EL (cell line): ENCODE data around the gene UGT3A2.

Experiments used
- DNase-seq: peaks from one replicate; pipeline ENCODE4 v3.0.0-alpha.2; 2016

UGT3A2 gene

GRCh38 chr5:36066540-36067210, at the start of gene UGT3A2:
Gene UGT3A2, minus strand, starts transcription at chr5:36066882. Its CDS starts 93 bp downstream, at chr5:36066789.
- DNase-seq: no peak

- DNase-seq: no peak
Observed at GRCh38 chr5:36111238-36111637, 44.6 kb upstream of the UGT3A2 start.

- DNase-seq: peak; percentile 14
Observed at GRCh38 chr5:36108758-36109460, 42.2 kb upstream of the UGT3A2 start.

DNA sequence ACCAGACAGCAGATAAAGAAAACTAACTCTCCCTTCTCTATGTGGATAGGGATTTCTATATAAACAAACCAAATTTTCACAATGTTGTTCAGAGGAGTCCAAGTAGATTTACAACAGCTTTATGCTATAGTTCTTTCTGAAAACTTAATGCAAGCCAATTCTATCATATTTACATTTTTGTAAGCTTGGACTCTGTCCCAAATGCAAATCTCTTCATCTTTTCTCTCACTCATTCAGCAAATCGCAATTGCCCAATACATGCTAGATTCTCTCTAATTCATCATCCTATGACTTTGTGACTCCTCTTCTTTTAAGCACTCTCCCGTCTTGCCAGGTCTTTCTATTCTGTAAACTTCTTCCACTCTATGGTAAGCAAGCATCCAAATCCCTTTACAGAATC, 39.1 kb upstream of the UGT3A2 start:
- DNase-seq: no peak

- DNase-seq: no peak
Observed at GRCh38 chr5:36099748-36100147, 33.1 kb upstream of the UGT3A2 start.

GRCh38 chr5:36096486-36096885, 29.8 kb upstream of the UGT3A2 start:
- DNase-seq: no peak

DNA sequence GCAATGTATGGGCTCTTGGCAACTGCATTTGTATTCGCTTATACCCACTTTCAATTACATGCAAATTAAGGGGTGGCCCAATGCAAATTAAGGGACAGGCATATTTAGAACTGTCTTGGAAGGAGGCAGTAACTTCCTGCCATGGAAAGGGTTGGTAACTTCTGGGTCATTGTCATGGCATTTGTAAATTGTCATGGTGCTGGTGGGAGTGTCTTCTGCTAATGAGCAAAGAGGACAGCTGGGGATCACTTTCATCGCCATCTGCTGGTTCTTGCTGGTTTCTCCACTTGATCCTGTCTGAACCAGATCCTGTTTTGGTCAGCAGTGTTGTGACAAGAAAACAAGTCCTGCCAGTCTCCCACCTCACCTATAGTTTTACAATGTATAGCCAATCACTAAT, 23.3 kb upstream of the UGT3A2 start:
- peak; percentile 48 for DNase-seq

DNA sequence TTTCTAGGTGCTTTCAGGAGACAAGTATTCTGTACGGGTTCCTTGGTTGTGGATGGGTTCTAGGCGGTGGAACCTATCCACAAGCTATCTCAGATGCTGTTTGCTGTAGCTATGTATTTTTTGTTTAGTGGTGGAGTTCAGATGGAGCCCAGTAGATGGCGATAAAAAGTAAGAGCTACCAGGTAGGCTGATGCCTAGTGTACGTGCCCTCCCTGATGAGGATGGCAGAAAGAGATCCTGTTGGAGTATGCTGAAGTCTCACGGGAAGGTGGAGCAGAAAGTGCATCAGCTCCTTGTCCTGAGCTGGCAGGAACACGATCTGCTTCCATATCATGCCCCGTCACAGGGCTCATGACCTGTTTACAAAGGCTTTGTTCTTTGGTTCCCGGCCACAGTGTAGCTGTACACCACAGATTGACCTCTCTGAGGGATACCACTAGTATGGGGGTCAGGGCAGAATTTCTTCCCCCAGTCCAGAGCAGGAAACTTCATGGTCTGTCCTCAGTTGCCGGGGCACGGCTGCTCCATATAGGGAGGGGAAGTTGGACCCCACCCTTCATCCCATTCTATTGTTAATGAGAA, 12.6 kb upstream of the UGT3A2 start:
- peak; percentile 63 for DNase-seq

DNA sequence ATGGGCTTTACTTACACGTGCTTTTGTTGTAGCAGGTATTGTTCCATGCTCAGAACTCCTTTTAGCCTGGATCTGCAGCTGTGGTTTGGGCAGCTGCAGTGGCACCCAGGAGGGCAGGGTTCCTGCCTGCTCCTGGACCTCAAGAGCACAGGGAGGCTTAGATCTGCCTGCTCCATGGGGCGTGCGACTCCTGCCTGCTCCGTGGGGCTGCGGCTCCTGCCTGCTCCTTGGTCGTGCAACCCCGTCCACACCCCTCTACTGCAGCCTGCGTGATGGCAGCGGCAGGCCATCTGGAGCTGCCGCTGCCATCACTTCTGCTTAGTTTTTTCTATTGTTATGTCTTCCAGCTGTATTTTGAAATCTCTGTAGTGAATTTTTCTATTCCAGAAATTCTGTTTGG, 11.7 kb upstream of the UGT3A2 start:
- no peak for DNase-seq

DNA sequence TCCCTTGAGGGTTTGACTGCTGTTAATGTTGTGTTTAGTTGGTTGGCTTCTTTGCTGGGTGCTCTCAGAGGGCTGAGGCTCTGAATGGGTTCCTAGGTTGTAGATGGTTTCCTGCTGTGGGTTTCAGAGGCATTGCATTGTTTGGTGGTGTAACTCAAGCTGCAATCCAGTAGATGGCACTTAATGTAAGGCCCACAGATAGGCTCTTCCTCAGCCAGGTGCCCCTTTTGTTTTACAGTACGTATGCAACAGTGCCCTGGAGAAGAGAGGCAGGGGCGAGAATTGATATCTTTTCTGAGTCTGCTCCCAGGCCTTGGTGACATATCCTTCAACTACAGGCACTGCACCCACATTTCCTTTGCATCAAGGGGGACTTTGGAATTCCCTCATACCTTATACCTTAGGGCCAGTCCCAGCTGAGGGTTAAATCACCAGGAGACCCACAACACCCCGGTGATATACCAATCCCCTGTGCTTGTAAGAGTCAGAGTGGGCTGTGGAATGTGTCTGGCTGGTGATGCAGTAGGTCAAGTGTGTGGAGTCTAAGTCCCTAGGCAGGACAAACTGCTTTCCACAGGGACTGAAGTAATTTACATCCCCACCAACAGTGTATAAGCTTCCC, 7.0 kb upstream of the UGT3A2 start:
- peak; percentile 13 for DNase-seq

GRCh38 chr5:36070687-36071571, 4.2 kb upstream of the UGT3A2 start:
- DNase-seq: no peak

GRCh38 chr5:36068751-36069281, 2.1 kb upstream of the UGT3A2 start:
- DNase-seq: no peak

GRCh38 chr5:36066001-36066539, 612 bp downstream of the UGT3A2 start:
- no peak for DNase-seq

DNA sequence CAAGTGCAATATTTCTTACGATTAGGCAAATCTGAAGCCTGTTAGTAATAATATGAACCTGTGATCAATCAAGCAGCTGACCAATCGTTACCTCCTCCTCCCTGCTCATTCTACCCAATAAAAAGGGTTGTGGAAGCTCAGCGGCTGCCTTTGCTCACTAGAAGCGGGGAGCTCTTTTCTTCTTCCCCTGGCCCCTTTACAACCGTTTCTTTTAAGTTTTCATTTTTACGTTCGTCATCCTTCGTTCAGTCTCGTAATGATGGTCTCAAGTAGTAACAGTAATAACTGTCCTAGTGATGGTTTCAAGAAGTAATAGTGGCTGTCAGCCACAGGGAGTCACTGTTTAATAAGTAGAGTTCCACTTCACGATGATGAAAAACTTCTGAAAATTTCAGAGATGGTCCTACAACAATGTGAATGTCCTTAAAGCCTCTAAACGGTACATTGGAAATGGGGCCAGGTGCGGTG, 6.2 kb downstream of the UGT3A2 start:
- DNase-seq: no peak

- peak; percentile 84 for DNase-seq
Observed at GRCh38 chr5:36059571-36060419, 6.9 kb downstream of the UGT3A2 start.

- no peak for DNase-seq
Observed at GRCh38 chr5:36058776-36059175, 7.9 kb downstream of the UGT3A2 start.

- no peak for DNase-seq
Observed at GRCh38 chr5:36057386-36057785, 9.3 kb downstream of the UGT3A2 start.

DNA sequence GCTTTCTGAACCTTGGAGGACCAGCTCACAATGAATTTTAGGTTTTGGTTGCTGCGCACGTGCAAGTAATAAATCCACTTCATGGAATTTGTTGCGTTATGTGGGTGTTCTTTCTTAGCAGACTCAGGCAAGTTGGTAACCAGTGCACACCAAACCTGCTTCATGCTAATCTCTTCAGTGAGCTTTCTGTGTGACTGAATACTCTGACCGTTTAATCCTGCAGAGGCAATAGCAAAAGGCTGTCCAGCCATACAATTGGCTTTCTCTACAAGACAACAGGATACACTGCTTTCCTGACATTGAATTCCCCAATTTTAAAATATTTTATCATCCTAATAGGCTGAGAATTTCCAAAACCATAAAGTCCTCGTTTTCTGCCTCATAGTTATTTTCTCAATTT, 10.3 kb downstream of the UGT3A2 start:
- no peak for DNase-seq

DNA sequence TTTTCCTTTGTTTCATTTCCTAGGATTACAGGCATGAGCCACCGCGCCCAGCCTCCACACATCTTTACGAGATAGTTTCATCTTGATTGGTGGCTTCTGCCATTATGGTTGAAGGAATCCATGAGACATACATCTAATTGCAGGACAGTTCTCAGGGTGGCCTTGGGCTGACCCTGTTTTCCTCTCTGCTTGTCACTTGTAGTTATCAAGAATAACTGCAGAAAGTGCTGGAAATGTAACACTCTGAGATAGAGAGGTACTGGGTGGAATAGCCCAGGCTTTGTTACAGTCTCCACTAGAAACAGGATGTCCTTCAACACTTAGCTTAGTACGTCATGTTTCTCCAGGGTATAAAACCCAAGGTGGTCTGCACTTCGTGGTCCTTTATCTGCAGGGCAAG, 10.7 kb downstream of the UGT3A2 start:
- DNase-seq: no peak

DNA sequence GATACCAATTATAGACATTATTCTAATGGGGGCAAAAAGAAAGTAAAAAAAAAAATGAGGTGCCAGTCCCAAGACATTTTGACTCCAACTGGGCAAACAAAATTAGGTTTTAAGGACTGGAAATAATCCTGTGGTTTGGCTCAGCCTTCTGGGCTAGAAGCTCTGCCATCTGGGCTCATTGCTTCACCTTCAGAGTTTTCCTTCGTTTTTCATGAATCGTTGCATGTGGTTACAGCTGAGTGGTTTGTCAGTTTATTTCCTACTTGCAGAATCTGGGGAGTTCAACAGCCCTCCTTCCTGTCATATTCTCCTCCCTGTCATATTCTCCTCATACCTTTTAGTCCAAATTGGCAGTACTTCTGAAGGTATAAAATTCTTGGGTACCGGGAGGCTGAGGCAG, 12.0 kb downstream of the UGT3A2 start:
- no peak for DNase-seq

DNA sequence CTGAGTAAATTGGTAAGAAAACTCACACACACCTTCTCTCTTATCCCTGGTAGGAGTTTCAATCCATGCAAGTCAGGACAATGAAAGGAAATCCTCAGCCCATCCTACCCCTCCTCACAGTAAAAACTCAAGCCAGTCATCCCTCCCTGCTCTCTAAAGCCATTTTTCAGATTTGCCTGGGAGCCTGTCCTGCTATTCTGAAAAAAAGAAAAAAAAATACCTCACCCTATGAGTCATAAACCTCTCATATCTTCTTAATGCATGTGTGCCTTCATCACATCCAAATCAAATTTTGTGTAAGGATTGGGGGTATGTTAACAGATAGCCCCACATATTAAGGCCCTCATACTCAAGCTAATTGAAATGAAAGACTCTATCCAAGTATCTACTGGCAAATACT, 14.1 kb downstream of the UGT3A2 start:
- peak; percentile 19 for DNase-seq
